Measurements from ENCODE around the gene GALR1.
A peak's percentile ranks its signal among the peaks of the same experiment; 100 is the strongest.

The GALR1 gene

GRCh38 chr18:77209587-77209986 is 40.1 kb upstream of the GALR1 start:
- Histone ChIP-seq H3K4me1 (ENCODE audit: low read length) (no peaks in the 10 kb centered on the region), H3K4me3 (ENCODE audit: low read length) (no peak overlapping the region), H4K20me1 (ENCODE audit: insufficient read depth, low read length) (no peaks in the 10 kb centered on the region), H2AFZ (ENCODE audit: low read length) (0 out of 2 replicates have a peak overlapping the region, but pooled peaks have one; percentile 82), H3K9ac (ENCODE audit: low read length) (no peak overlapping the region), H3K79me2 (ENCODE audit: low read length) (no peaks in the 10 kb centered on the region), H3K27me3 (replicated peaks; ENCODE audit: insufficient read depth, low read length) (no peaks in the 10 kb centered on the region), H3K9me3 (replicated peaks; ENCODE audit: insufficient read depth, low read length) (no peaks in the 10 kb centered on the region), H3K27ac (ENCODE audit: low read length) (no peak overlapping the region), H3K36me3 (replicated peaks; ENCODE audit: insufficient read depth, low read length) (no peaks in the 10 kb centered on the region), H3K4me2 (ENCODE audit: low read depth, low read length) (no peak overlapping the region), H3K9me2 (replicated peaks; ENCODE audit: insufficient read depth, low read length) (no peaks in the 10 kb centered on the region), H3F3A (ENCODE audit: insufficient read depth, low read length) (no peaks in the 10 kb centered on the region)
- no peak for DNase-seq
- TF ChIP-seq EZH2phosphoT487 (IDR thresholded peaks at IDR 0.05; ENCODE audit: low read length), result no peak
- no peak for TF ChIP-seq EZH2 (optimal IDR thresholded peaks at IDR 0.05; ENCODE audit: low read depth, low read length)
- no peak for TF ChIP-seq CTCF (IDR thresholded peaks at IDR 0.05; ENCODE audit: low read length)

- no peak for DNase-seq
- H3K4me3 ChIP-seq (ENCODE audit: low read length), result no peak overlapping the region
Measured at GRCh38 chr18:77210249-77210648, 39.4 kb upstream of the GALR1 start.

GRCh38 chr18:77218642-77219041 is 31.0 kb upstream of the GALR1 start:
- Histone ChIP-seq H3K9me2 (replicated peaks; ENCODE audit: insufficient read depth, low read length) (no peaks in the 10 kb centered on the region), H3K9ac (ENCODE audit: low read length) (no peak overlapping the region), H3F3A (ENCODE audit: insufficient read depth, low read length) (no peaks in the 10 kb centered on the region), H3K9me3 (replicated peaks; ENCODE audit: insufficient read depth, low read length) (no peaks in the 10 kb centered on the region), H4K20me1 (ENCODE audit: insufficient read depth, low read length) (no peaks in the 10 kb centered on the region), H3K36me3 (replicated peaks; ENCODE audit: insufficient read depth, low read length) (no peaks in the 10 kb centered on the region), H3K4me2 (ENCODE audit: low read depth, low read length) (no peak overlapping the region), H3K27ac (ENCODE audit: low read length) (no peak overlapping the region), H3K27me3 (replicated peaks; ENCODE audit: insufficient read depth, low read length) (no peaks in the 10 kb centered on the region), H3K4me3 (ENCODE audit: low read length) (no peak overlapping the region), H3K79me2 (ENCODE audit: low read length) (no peaks in the 10 kb centered on the region), H2AFZ (ENCODE audit: low read length) (no peak overlapping the region), H3K4me1 (ENCODE audit: low read length) (no peaks in the 10 kb centered on the region)
- no peak for TF ChIP-seq EZH2phosphoT487 (IDR thresholded peaks at IDR 0.05; ENCODE audit: low read length)
- no peak for DNase-seq

More at GRCh38 chr18:77210249-77210648, 39.4 kb upstream of the GALR1 start:
- Histone ChIP-seq H3K79me2 (ENCODE audit: low read length) (no peaks in the 10 kb centered on the region), H3K9me3 (replicated peaks; ENCODE audit: insufficient read depth, low read length) (no peaks in the 10 kb centered on the region), H3K36me3 (replicated peaks; ENCODE audit: insufficient read depth, low read length) (no peaks in the 10 kb centered on the region), H2AFZ (ENCODE audit: low read length) (no peak overlapping the region), H3F3A (ENCODE audit: insufficient read depth, low read length) (no peaks in the 10 kb centered on the region), H3K9ac (ENCODE audit: low read length) (no peak overlapping the region), H4K20me1 (ENCODE audit: insufficient read depth, low read length) (no peaks in the 10 kb centered on the region), H3K4me2 (ENCODE audit: low read depth, low read length) (no peak overlapping the region), H3K27ac (ENCODE audit: low read length) (no peak overlapping the region), H3K27me3 (replicated peaks; ENCODE audit: insufficient read depth, low read length) (no peaks in the 10 kb centered on the region), H3K4me1 (ENCODE audit: low read length) (no peaks in the 10 kb centered on the region), H3K9me2 (replicated peaks; ENCODE audit: insufficient read depth, low read length) (no peaks in the 10 kb centered on the region)
- no peak for TF ChIP-seq EZH2phosphoT487 (IDR thresholded peaks at IDR 0.05; ENCODE audit: low read length)
- no peak for TF ChIP-seq CTCF (IDR thresholded peaks at IDR 0.05; ENCODE audit: low read length)
- no peak for TF ChIP-seq EZH2 (optimal IDR thresholded peaks at IDR 0.05; ENCODE audit: low read depth, low read length)

GRCh38 chr18:77220726-77221125 is 28.9 kb upstream of the GALR1 start:
- TF ChIP-seq EZH2 (optimal IDR thresholded peaks at IDR 0.05; ENCODE audit: low read depth, low read length) (no peak), EZH2phosphoT487 (IDR thresholded peaks at IDR 0.05; ENCODE audit: low read length) (no peak), CTCF (IDR thresholded peaks at IDR 0.05; ENCODE audit: low read length) (no peak)
- DNase-seq, result no peak
- no peaks in the 10 kb centered on the region for H3F3A ChIP-seq (ENCODE audit: insufficient read depth, low read length)

More at GRCh38 chr18:77220726-77221125, 28.9 kb upstream of the GALR1 start:
- no peak overlapping the region for H3K4me3 ChIP-seq (ENCODE audit: low read length)
- H3K79me2 ChIP-seq (ENCODE audit: low read length), result no peaks in the 10 kb centered on the region
- no peak overlapping the region for H3K9ac ChIP-seq (ENCODE audit: low read length)
- no peak overlapping the region for H2AFZ ChIP-seq (ENCODE audit: low read length)
- H3K4me2 ChIP-seq (ENCODE audit: low read depth, low read length), result no peak overlapping the region
- H3K36me3 ChIP-seq (replicated peaks; ENCODE audit: insufficient read depth, low read length), result no peaks in the 10 kb centered on the region
- no peaks in the 10 kb centered on the region for H3K9me3 ChIP-seq (replicated peaks; ENCODE audit: insufficient read depth, low read length)
- H3K27me3 ChIP-seq (replicated peaks; ENCODE audit: insufficient read depth, low read length), result no peaks in the 10 kb centered on the region
- no peaks in the 10 kb centered on the region for H3K9me2 ChIP-seq (replicated peaks; ENCODE audit: insufficient read depth, low read length)
- no peak overlapping the region for H3K27ac ChIP-seq (ENCODE audit: low read length)
- H3K4me1 ChIP-seq (ENCODE audit: low read length), result no peaks in the 10 kb centered on the region
- H4K20me1 ChIP-seq (ENCODE audit: insufficient read depth, low read length), result no peaks in the 10 kb centered on the region
